Islet of Langerhans (tissue), 1 donor: ENCODE measurements around the gene ADGRD1.
"Not testable (repeated sequence)": the region's sequence is repeated elsewhere in the genome, so short reads cannot be mapped to it uniquely, and the experiment has no call there.

ENCODE experiments used
- FAIRE-seq: peaks from one replicate; lab custom pipeline; 2011; peaks lifted over from hg19 to GRCh38; lab: Jason Lieb, UNC

The ADGRD1 gene

GRCh38 chr12:130988261-130988660 is 34.6 kb downstream of the ADGRD1 start:
- no peak for FAIRE-seq

- FAIRE-seq, result no peak
Measured at GRCh38 chr12:130988751-130989150, 35.0 kb downstream of the ADGRD1 start.

- FAIRE-seq, result no peak
Measured at GRCh38 chr12:130989391-130989790, 35.7 kb downstream of the ADGRD1 start.

DNA sequence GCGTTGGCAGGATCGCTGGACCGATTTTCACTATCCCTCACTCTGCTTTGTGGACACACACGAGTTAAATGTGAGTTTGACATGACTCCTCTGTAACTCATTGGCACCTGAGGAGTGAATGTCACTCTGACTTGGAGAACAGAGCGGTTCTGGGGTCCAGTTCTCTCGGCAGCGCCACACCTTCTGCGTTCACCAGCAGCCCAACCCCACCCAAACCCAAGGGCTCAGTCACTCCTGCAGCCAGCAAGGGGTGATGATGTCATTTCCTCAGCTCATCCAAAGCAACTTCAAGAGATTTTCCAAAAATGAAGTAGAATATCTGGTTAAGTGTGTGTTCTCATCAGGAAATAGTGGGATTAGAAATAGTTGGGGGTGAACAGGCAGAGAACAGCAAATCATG is 36.3 kb downstream of the ADGRD1 start:
- no peak for FAIRE-seq

GRCh38 chr12:130992448-130992847 is 38.7 kb downstream of the ADGRD1 start:
- FAIRE-seq, result peak; percentile 30

DNA sequence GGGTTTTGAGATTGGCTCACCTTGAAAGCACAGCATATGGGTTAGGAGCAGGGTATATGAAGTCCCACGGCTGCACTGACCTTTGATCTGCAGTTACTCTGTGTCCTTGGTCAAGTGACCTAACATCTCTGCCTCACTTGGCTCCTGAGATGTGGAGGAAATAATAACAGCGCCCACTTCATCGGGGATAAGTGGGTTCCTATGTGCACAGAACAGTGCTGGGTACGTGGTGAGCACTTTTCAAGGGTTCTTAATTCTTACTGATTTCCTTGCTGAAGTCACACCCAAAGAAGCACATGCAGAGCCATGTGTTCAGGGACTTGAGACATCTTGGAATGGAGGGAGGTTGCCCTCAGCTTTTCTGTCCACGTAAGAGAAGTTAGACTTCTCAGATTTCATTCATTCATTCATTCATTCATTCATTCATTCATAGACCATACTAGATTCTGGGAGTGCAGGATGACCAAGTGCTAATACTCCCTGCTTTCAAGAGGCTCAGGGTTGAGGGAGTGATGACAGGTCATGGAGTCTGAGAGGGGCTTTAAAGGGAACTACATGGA is 39.4 kb downstream of the ADGRD1 start:
- no peak for FAIRE-seq

GRCh38 chr12:130993759-130994670 is 40.3 kb downstream of the ADGRD1 start:
- no peak for FAIRE-seq

DNA sequence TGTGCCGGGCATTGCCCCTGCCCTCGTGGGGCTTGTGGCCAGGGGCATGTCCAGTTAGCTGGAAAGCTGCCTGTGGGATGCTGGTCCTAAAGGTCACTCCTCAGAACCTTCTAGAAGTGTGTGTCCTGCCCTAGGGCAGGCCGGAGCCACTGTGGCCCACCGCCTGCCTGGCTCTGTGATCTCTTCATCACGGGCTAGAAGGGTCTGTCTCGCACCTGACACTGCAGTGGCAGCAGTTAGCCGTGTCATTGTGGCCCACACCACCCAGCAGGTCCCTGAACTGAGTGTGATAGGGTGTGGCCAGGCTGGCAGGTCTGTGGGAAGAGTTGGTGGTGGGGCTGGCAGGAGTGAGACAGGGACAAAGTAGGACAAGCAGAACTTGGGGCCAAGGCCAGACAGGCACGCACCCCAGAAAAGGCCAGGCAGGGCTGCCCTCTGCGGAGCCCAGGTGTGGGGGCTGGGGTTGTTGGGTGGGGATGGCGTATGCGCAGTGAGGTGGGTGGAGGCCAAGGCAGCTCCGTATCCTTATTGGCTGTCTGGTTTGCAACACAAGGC is 41.2 kb downstream of the ADGRD1 start:
- no peak for FAIRE-seq

DNA sequence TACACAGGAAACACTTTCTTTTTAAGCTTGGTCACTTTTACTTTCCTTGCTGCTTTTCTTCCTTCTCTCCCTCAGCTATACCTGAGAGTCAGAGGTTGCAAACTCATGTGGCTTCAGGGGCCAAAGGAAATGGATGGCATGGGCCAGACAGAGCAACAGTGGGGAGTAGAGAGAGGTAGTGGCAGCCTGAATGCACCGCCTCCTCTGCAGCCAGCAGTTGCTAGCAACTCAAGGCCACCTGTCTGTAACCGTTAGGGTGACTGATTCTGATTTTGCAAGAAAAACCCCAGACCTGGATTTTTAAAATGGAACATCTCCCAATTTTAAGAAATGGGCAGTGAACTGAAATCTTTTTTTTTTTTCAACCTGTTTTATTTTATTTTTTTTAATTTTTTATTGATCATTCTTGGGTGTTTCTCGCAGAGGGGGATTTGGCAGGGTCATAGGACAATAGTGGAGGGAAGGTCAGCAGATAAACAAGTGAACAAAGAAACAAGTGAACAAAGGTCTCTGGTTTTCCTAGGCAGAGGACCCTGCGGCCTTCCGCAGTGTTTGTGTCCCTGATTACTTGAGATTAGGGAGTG is 41.8 kb downstream of the ADGRD1 start:
- not testable (repeated sequence) for FAIRE-seq

GRCh38 chr12:130998136-130998535 is 44.4 kb downstream of the ADGRD1 start:
- FAIRE-seq, result no peak

GRCh38 chr12:131000000-131000486 is 46.3 kb downstream of the ADGRD1 start:
- FAIRE-seq, result no peak

- FAIRE-seq, result no peak
Measured at GRCh38 chr12:131001493-131001892, 47.8 kb downstream of the ADGRD1 start.

GRCh38 chr12:131002216-131002631 is 48.5 kb downstream of the ADGRD1 start:
- FAIRE-seq, result no peak

DNA sequence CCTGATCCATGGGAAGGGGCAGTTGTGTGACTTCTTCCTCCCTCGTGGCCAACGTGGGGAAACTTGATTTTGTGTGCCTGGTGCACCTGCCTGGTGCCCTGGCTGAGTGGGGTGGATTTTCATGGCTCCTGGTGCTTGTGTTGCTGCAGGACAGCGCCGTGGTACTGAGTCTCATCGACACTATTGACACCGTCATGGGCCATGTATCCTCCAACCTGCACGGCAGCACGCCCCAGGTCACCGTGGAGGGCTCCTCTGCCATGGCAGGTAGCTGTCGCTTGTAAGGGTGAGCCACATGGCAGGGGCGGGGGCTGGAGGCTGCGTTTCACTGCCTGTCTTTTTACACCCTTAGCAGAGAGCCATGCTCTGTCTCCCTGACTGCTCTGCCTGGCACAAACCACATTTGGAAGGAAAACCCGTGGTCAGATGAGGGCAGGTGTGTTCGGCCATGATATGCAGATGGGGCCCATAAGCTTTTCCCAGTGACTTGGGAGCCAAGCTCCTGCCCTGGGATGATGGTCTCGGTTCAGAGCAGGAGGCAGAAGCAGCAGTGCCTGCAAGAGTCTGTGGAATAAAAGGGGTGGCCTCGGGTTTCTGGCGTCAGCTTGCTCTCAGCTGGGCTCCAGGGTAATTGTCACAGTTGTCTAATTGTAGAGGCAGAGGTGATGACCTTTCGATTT is 49.5 kb downstream of the ADGRD1 start:
- no peak for FAIRE-seq

GRCh38 chr12:131003716-131004045 is 50.0 kb downstream of the ADGRD1 start:
- no peak for FAIRE-seq

- no peak for FAIRE-seq
Measured at GRCh38 chr12:131004166-131004565, 50.5 kb downstream of the ADGRD1 start.

GRCh38 chr12:131005161-131006035 is 51.7 kb downstream of the ADGRD1 start:
- no peak for FAIRE-seq

- FAIRE-seq, result no peak
Measured at GRCh38 chr12:131006036-131006735, 52.5 kb downstream of the ADGRD1 start.

DNA sequence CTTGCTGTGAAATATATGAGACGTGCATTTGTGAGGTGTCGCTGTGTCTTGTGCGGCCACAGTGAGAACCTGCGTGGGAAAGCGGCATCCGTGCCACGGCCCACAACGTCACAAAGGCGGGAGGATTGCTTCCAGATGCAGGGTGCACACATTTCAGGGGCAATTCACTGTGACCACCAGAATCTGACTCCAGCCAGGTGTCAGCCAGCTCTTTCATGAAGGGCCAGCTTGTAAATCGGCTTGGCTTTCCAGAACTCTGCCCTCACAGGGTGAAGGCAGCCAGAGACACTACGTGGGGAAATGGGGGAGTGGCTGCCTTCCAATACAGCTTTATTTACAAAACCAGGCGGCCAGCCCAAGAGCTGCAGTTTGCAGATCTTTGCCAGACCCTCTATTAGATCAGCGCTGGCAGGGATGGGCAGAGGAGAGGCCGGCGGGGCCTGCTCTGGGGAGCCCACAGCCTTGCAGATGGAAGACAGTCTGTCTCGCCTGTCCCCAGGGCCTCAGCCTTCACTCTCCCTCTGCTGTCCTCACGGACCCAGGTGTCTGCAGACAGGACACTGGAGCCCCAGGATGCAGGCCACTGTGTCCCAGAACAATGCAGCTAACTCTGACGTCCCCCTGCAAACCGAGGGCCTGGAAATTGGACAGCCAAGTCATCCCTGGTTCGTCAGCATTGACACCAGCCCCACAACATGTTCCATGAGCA is 53.5 kb downstream of the ADGRD1 start:
- no peak for FAIRE-seq

DNA sequence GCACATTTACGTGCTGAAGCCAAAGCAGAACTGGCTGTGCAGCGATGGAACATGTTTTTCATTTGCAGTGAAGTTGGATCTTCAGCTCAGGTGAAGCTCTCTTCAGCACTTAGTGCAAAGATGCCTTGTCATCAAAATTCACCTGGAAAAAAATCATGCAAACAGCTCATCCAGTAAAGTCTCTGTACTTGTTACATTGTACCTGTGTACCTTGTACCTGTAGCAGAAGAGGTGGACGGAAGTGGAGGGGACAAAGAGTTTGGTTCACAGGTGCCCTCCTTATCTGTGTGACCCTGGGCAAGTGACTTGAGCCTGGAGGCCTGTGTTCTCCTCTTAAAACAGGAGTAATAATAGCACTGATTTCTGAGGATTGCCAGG is 54.0 kb downstream of the ADGRD1 start:
- peak; percentile 41 for FAIRE-seq
